Small intestine (tissue), 7 donors: ENCODE measurements around the gene SFT2D1. TPM values are rescaled to one million over a fixed set of nuclear protein-coding genes. Genes with fewer than 3 reads are reported as not detected.
"Not testable (repeated sequence)": the region's sequence is repeated elsewhere in the genome, so short reads cannot be mapped to it uniquely, and the experiment has no call there.

Source experiments
- DNase-seq, 2 donors: peaks; one replicate each; pipeline versions ENCODE4 v3.0.0 to v3.0.0-alpha.2; 2013
- FAIRE-seq: peaks from 2 replicates; lab custom pipeline; 2012; peaks lifted over from hg19 to GRCh38; lab: Jason Lieb, UNC
- H3K27ac ChIP-seq, 3 donors: one replicate each; pipeline ENCODE4 v1.5.1; 2013; ENCODE audit warnings: low read length in 2 of 3, mild to moderate bottlenecking in 2 of 3, control low read depth in 1 of 3, inconsistent platforms in 1 of 3, low read depth in 1 of 3, moderate library complexity in 1 of 3
- H3K27me3 ChIP-seq, 3 donors: one replicate each; pipeline ENCODE4 v1.6.1; 2013; ENCODE audit warnings: low read length in 3 of 3, inconsistent platforms in 1 of 3; ENCODE audit not compliant: control insufficient read depth in 3 of 3, insufficient read depth in 3 of 3
- H3K36me3 ChIP-seq, 3 donors: one replicate each; pipeline ENCODE4 v1.6.1; 2013; ENCODE audit warnings: low read length in 3 of 3, inconsistent platforms in 1 of 3, low read depth in 1 of 3, mild to moderate bottlenecking in 1 of 3, moderate library complexity in 1 of 3; ENCODE audit not compliant: control insufficient read depth in 3 of 3, insufficient read depth in 2 of 3
- H3K4me1 ChIP-seq, 3 donors: one replicate each; pipeline ENCODE4 v1.6.1; 2013; ENCODE audit warnings: low read length in 2 of 3, inconsistent platforms in 1 of 3, low read depth in 1 of 3, mild to moderate bottlenecking in 1 of 3, moderate library complexity in 1 of 3; ENCODE audit not compliant: control insufficient read depth in 3 of 3, insufficient read depth in 2 of 3
- H3K4me3 ChIP-seq, 3 donors: one replicate each; pipeline ENCODE4 v1.5.1; 2013; ENCODE audit warnings: low read length in 3 of 3, control low read depth in 1 of 3, inconsistent platforms in 1 of 3, low read depth in 1 of 3, mild to moderate bottlenecking in 1 of 3, moderate library complexity in 1 of 3
- H3K9me3 ChIP-seq, 2 donors: one replicate each; pipeline ENCODE4 v1.6.1; 2013; ENCODE audit warnings: low read depth in 1 of 2, low read length in 1 of 2; ENCODE audit not compliant: control insufficient read depth in 2 of 2, insufficient read depth in 1 of 2
- WGBS, 3 donors: extraction: QIAGEN DNeasy Blood & Tissue Kit; methylation state at CpG; one replicate each; pipeline ENCODE4 v1.1.7; 2013; 5-methylcytosine and 5-hydroxymethylcytosine counted together
- polyA plus RNA-seq, 4 donors: library from polyadenylated mRNA; stranded (reverse) in 3 of 4; unstranded in 1 of 4; fragments of 200-250 nt in 3 of 4; fragments of 120-200 nt in 1 of 4; gene quantifications; one replicate each; pipeline versions ENCODE4 v1.2.1 to v1.2.3, GENCODE V29; 2013
- donor health status: healthy with polysubstance abuse.
- donor health status: control.
- donor health status: control.
- donor health status: Bipolar disorder and iron deficiency.
- donor health status: healthy.

SFT2D1 gene
- polyA plus RNA-seq, 4 donors, result 32.4 to 113 (median 64.2) TPM

- Histone ChIP-seq H3K4me3 (no peak overlapping the region), H3K36me3 (no peaks in the 10 kb centered on the region), H3K27ac (no peak overlapping the region), H3K4me1 (peaks cover 0 to 3% (median 3%) of the 10 kb centered on the region in 3 donors), H3K27me3 (no peaks in the 10 kb centered on the region), H3K9me3 (no peaks in the 10 kb centered on the region)
- DNase-seq (no peak), FAIRE-seq (no peak)
These were observed 4.6 kb upstream of the SFT2D1 start for GRCh38 chr6:166346965-166347364.

GRCh38 chr6:166346449-166346848 is 4.1 kb upstream of the SFT2D1 start:
- Histone ChIP-seq H3K9me3 (no peaks in the 10 kb centered on the region), H3K4me3 (no peak overlapping the region), H3K27me3 (no peaks in the 10 kb centered on the region), H3K27ac (no peak overlapping the region), H3K36me3 (no peaks in the 10 kb centered on the region), H3K4me1 (peaks cover 0 to 4% (median 1%) of the 10 kb centered on the region in 3 donors)
- 61 to 79% (median 75%) methylated on average over 3 of the region's 3 CpGs for WGBS, 3 donors
- FAIRE-seq (no peak), DNase-seq (no peak)

GRCh38 chr6:166345672-166346071 is 3.3 kb upstream of the SFT2D1 start:
- not testable (repeated sequence) for H3K27ac ChIP-seq, H3K4me1 ChIP-seq, DNase-seq, H3K4me3 ChIP-seq, H3K9me3 ChIP-seq, FAIRE-seq, H3K36me3 ChIP-seq, H3K27me3 ChIP-seq
- WGBS, 3 donors, result 85 to 91% (median 87%) methylated on average over 9 of the region's 9 CpGs

GRCh38 chr6:166344921-166345320 is 2.6 kb upstream of the SFT2D1 start:
- H3K9me3 ChIP-seq, H3K27me3 ChIP-seq, H3K27ac ChIP-seq, H3K4me1 ChIP-seq, DNase-seq, H3K4me3 ChIP-seq, FAIRE-seq, H3K36me3 ChIP-seq: not testable (repeated sequence)
- WGBS, 3 donors, result 89 to 93% (median 93%) methylated on average over 2 of the region's 2 CpGs

- Histone ChIP-seq H3K27me3 (no peaks in the 10 kb centered on the region), H3K27ac (no peak overlapping the region), H3K4me1 (peaks cover 8 to 9% (median 8%) of the 10 kb centered on the region in 3 donors), H3K36me3 (no peaks in the 10 kb centered on the region), H3K4me3 (no peak overlapping the region), H3K9me3 (no peaks in the 10 kb centered on the region)
- 94 to 99% (median 96%) methylated on average over 8 of the region's 8 CpGs for WGBS, 3 donors
- FAIRE-seq, result no peak
- DNase-seq, result no peak
These were observed 1.9 kb upstream of the SFT2D1 start for GRCh38 chr6:166344240-166344639.

- no peak for FAIRE-seq
- WGBS, 3 donors, result 8 to 23% (median 18%) methylated on average over 3 of the region's 3 CpGs
- peaks cover 0 to 6% (median 0%) of the 10 kb centered on the region in 3 donors for H3K36me3 ChIP-seq
These were observed 774 bp upstream of the SFT2D1 start for GRCh38 chr6:166343150-166343487.

GRCh38 chr6:166341977-166342348 is 382 bp downstream of the SFT2D1 start:
- no peaks in the 10 kb centered on the region for H3K9me3 ChIP-seq
- H3K4me1 ChIP-seq, result peaks cover 8 to 12% (median 9%) of the 10 kb centered on the region in 3 donors
- 0% methylated on average over 16 of the region's 16 CpGs for WGBS, 3 donors
- no peak for FAIRE-seq
- H3K4me3 ChIP-seq, result peak overlapping the region; percentile 85 to 96 (median 86)
- H3K36me3 ChIP-seq, result peaks cover 0 to 11% (median 2%) of the 10 kb centered on the region in 3 donors
- H3K27me3 ChIP-seq, result no peaks in the 10 kb centered on the region
- H3K27ac ChIP-seq, result peak overlapping the region; percentile 45 to 93 (median 83)
- no peak for DNase-seq

More at GRCh38 chr6:166343150-166343487, 774 bp upstream of the SFT2D1 start:
- peak overlapping the region; percentile 85 to 96 (median 86) for H3K4me3 ChIP-seq
- H3K4me1 ChIP-seq, result peaks cover 8 to 12% (median 9%) of the 10 kb centered on the region in 3 donors
- H3K27me3 ChIP-seq, result no peaks in the 10 kb centered on the region
- peak in 1 of 2 donors; percentile 22 for DNase-seq
- peak overlapping the region; percentile 45 to 93 (median 83) for H3K27ac ChIP-seq
- no peaks in the 10 kb centered on the region for H3K9me3 ChIP-seq

- Histone ChIP-seq H3K27me3 (no peaks in the 10 kb centered on the region), H3K4me1 (peaks cover 8 to 12% (median 9%) of the 10 kb centered on the region in 3 donors), H3K27ac (peak overlapping the region in 1 of 3 donors; percentile 83), H3K9me3 (no peaks in the 10 kb centered on the region), H3K36me3 (peaks cover 0 to 16% (median 2%) of the 10 kb centered on the region in 3 donors), H3K4me3 (peak overlapping the region in 2 of 3 donors; percentile 85 to 86)
- FAIRE-seq (no peak), DNase-seq (peak; percentile 14 to 18)
- 6 to 21% (median 6%) methylated on average over 7 of the region's 7 CpGs for WGBS, 3 donors
These were observed 881 bp downstream of the SFT2D1 start for GRCh38 chr6:166341464-166341863.

GRCh38 chr6:166338854-166339253 is 3.5 kb downstream of the SFT2D1 start:
- 94 to 97% (median 96%) methylated on average over 9 of the region's 9 CpGs for WGBS, 3 donors
- DNase-seq (no peak), FAIRE-seq (no peak)
- peaks cover 8 to 12% (median 12%) of the 10 kb centered on the region in 3 donors for H3K4me1 ChIP-seq
- no peaks in the 10 kb centered on the region for H3K9me3 ChIP-seq
- no peak overlapping the region for H3K4me3 ChIP-seq
- peaks cover 0 to 32% (median 3%) of the 10 kb centered on the region in 3 donors for H3K36me3 ChIP-seq
- H3K27ac ChIP-seq, result no peak overlapping the region
- no peaks in the 10 kb centered on the region for H3K27me3 ChIP-seq
